GM21447 (cell line): ENCODE results near the gene DNMBP.
A peak's percentile ranks its signal among the peaks of the same experiment; 100 is the strongest.
"Not testable (repeated sequence)": the region's sequence is repeated elsewhere in the genome, so short reads cannot be mapped to it uniquely, and the experiment has no call there.

ENCODE experiments used
- ATAC-seq: cut with Tn5 transposase; IDR thresholded peaks from one replicate; pipeline ENCODE4 v1.9.1; 2021; ENCODE audit not compliant: unreplicated experiment

The DNMBP gene

GRCh38 chr10:100014071-100014762, 4.5 kb upstream of the DNMBP start:
- peak; percentile 71 for ATAC-seq

DNA sequence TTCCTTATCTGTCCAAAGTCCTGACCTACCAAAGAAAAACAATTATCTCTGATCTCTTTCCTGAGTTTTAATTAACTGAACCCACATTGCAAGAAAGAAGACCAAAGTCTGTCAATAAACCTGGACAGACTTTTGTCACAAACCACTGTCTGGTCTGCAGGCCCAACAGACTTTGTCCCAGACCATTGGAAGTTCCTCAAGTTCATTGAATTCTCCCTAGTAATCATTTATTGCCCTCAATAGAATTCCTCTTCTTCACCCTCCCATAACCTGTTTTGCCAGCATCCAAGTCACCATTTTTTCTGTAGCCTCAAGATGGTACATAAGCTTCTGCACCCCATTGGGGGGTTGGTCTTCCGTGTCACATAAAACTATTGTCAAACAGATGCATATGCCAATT, 3.9 kb upstream of the DNMBP start:
- ATAC-seq: no peak

- not testable (repeated sequence) for ATAC-seq
These were observed 2.2 kb upstream of the DNMBP start for GRCh38 chr10:100011906-100012305.

GRCh38 chr10:100009283-100009792, 409 bp downstream of the DNMBP start:
- peak; percentile 44 for ATAC-seq

DNA sequence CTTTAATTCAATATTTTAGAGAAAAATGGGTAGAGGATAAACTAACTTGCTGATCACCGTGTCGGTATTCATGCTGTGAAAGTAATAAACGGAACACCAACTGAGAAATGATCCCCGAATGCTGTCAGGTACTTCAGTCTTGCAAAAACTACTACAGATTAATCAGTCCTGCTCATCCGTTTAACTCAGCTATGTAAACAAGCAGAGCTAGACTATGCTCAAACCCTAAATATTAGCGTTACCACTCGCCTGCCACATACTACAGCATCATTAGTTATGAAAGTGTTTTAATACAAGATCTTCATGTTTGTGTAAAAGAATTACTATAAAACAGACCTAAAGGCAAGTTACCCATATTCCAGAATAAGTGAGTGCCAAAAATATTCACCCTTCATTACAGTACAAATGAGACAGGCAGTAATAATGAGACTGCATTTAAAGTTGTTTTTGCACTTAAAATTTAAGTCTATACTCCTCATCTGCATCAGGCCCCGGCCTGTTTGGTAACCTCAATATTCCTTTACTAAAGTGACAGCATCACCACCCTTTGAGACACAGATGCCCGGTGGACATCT, 952 bp downstream of the DNMBP start:
- no peak for ATAC-seq

- no peak for ATAC-seq
These were observed 1.6 kb downstream of the DNMBP start for GRCh38 chr10:100008142-100008522.

DNA sequence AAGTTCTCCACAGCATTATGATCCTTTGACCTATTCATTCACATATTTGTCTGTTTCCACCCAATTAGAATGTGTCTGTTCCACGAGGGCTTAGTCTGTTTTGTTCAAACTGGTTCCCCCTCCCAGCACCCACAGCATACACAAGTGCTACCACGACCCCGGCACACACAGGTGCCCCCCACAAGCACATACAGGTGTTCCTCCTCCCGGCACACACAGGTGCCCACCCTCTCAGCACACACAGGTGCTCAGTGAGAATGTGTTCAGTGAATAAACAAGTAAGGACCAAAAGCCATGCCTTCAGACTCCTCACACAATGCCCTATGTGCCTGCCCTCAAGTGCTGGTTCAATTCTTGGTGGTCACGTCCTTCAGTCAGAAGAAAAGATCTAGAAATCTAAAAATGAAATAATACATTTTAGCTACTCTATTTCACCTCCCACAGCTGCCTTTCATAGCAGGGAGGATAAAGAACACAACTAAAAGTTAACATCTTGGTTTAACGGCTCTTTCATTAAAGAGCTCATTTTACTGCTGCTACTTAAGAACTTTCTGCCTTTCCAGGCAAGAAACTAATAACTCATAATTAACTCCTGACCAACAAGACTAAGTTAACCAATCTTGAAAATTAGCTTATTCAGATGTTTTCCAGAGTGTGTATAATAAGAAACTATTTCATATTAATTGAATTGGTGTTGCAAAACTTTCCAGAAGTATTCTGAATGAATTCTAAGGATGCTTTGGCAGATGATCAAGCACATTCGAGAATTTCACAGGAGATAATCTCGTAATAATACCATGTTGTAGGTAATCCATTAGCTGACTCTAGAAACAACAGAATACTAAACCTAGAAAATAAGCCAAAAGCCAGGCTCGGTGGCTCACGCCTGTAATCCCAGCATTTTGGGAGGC, 2.3 kb downstream of the DNMBP start:
- ATAC-seq: no peak

GRCh38 chr10:100006243-100006886, 3.4 kb downstream of the DNMBP start:
- no peak for ATAC-seq

DNA sequence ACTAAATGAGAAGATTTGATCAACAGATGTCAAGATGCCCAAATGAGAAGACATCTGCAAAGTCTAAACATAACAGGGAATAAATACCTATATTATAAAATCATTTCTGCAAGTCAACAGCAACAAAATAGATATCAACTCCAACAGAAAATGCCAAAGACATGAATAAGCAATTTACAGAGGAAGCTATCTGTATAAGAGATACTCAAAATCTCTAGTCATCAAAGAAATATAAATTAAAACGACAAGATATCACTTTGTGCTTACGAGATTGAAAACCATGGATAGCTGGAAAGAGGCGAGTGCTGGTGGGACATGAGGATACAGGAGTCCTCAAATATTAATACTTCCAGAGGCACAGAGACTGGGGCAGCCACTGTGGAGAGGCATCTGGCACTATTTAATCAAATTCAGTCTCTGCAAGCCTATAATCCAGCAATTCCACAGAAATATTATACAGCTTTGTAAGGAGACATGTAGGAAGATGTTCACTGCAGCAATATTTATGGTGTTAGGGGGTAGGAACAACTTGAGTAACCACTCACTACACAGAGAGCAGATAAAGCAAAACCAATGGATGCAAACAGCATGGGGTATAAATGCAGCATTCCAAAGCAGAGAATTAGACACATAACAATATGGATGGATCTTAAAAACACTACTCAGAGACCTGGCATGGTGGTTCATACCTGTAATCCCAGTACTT, 4.8 kb downstream of the DNMBP start:
- ATAC-seq: no peak

DNA sequence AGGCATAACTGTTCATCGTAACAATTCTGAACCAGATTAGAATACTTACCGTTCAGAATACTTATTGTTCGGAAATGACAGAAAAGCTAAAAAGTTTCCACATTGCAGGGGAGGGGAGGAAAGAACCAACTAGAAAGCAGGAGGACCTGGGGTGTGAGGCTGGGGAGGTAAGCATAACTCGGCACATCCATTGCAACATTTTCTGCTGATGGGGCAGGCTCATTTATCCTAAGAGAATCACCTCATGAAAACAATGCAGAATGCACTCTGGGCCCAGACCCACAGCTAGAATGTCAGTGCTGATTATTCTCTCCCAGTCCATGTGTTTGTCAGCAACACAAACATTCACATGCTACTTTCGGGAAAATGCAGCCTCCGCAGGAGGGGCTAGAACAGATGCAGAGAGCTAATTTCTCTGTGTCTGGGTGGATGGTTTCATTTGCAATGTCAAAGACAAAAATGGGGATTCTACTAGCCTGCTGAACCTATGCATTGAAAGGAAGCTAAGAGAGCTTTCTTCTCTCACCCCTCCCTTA, 9.6 kb downstream of the DNMBP start:
- ATAC-seq: no peak

DNA sequence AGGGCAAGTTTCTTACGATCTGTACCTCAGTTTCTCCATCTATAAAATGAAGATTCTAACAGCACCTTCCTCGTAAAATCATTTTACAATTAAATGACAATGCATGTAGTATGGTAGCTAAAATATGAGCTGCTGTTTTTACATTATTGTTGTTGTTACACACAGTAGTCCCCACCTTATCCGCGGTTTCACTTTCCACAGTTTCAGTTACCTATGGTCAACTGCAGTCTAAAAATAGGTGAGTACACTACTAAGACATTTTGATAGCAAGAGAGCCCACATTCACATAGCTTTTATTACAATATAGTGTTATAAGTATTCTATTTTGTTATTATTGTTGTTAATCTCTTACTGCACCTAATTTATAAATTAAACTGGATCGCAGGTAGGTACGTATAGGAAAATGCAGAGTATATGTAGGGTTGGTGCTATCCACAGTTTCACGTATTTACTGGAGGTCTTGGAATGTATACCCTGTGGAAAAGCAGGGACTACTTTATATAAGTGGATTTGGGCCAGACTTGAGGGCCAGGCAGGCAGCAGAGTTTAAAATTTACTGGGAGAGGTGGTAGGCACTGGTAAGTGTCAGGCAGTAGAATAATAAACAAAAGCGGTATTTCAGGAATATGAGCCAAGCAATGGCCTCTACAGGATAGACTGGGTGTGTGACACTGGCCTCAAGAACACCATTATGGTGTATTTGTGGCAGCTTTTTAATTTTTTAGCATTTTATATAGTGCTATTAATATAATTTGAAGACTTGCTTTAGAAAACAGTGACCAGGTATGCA, 10.2 kb downstream of the DNMBP start:
- ATAC-seq: no peak

- ATAC-seq: no peak
These were observed 10.9 kb downstream of the DNMBP start for GRCh38 chr10:99998889-99999288.

DNA sequence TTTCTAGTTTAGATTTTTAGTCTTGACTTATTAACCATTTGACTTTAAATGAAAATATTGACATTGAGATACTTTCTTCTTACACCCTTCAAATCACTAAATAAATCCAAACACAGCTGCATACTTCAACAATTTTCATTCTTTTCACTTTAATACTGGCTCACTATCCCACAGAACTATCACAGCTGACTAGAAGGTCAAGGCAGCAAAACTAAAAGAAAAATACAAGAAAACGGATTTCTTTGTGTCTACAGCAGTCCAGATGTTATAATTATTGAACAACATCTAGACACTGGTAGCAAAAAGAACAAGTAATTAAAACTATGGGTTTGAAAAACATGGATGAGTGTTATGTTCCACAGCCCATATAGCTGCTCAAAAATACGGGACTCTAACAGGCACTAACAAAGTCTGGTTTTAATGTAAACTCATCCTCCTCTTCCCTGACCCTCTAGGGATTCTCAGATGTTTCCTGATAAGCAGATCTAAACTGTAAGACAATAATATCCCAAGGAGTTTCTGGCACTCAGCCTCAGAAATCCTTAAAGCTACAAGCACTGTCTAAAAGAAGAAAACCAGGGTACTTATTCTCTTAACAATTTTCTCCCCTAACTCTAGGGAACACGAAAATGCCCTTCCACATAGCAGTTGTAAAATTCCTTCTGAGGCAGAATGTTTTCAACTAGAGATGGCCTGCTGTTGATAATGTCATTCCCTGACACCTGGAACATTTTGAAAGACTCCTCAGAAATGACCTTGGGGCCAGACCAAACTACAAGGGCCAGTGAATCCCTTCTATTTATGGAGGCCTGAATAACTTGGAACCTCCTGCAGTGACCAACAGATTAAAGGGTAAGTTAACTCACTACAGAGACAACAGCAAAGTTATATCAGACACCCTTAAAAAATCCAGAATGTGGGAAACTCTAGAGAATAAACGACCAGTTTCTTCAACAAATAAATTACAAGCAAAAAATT, 12.8 kb downstream of the DNMBP start:
- no peak for ATAC-seq

- no peak for ATAC-seq
These were observed 14.0 kb downstream of the DNMBP start for GRCh38 chr10:99995713-99996112.

GRCh38 chr10:99995269-99995668, 14.5 kb downstream of the DNMBP start:
- ATAC-seq: no peak

DNA sequence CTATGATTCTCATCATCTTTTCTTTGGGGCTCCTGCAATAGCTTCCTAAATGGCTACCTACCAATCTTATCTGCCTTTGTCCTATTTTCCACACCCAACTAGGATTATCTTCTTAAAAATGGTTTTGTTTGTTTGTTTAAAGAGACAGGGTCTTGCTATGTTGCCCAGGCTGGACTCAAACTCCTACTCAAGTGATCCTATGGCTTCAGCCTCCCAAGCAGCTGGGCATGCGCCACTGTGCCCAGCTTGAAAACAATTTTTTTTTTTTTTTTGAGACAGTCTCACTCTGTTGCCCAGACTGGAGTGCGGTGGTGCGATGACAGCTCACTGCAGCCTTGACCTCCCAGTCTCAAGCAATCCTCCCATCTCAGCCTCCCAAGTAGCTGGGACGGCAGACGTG, 14.9 kb downstream of the DNMBP start:
- ATAC-seq: no peak

DNA sequence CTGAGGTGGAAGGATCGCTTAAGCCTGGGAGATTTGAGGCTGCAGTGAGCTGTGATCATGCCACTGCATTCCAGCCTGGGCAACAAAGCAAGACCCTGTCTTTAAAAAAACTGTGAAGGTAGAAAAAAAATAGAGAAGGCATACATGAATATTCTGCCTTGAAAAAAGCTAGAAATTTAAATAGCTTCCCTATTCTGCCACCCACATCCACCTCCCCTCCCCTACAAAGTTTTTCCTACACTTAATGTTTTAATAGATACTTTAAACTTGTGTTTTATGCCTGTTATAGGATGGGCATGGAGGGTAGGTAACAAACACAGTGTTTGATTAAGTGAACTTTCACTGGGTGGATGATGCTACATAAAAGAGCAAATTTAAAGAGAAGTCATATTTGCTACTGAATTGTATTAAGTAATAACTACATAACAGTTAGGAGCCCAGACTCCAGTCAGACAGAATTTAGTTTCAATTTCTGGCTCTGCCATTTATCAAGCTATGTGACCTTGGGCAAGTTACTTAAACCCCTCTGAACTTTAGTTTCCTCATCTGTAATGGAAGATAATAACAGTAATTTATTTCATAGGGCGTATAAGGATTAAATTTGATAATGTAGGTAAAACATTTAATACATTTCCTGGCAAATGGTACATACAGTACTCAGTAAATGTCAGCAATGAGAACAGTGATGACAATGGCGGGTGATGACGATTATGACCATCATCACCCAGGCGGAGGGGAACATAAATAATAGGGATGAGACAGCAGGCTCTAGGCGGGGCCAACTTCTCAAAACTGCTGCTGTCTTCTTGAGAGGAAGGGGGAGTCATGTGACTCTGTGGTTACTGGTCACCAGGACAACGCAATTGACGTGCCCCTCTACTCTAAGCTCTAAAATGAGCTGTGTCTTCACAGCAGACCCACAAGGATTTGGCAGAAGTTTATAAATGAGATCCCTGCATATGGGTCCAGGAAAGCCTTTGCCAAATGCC, 15.8 kb downstream of the DNMBP start:
- peak; percentile 89 for ATAC-seq
